Naive B cell (primary cell): ENCODE data around the gene PFAS. TPM values are rescaled to one million over a fixed set of nuclear protein-coding genes. Genes with fewer than 3 reads are reported as not detected.
A peak's percentile ranks its signal among the peaks of the same experiment; 100 is the strongest.
"Not testable (repeated sequence)": the region's sequence is repeated elsewhere in the genome, so short reads cannot be mapped to it uniquely, and the experiment has no call there.

Source experiments
- ATAC-seq, 2 donors: fragments of 150-1000 bp; cut with Tn5 transposase; 2 replicates each; pipeline ENCODE4 v1.10.0; 2021; ENCODE audit warnings: low read depth in 2 of 2, mild to moderate bottlenecking in 2 of 2, moderate library complexity in 2 of 2
- DNase-seq: peaks from one replicate; pipeline ENCODE4 v3.0.0; 2022
- H3K27ac Mint-ChIP-seq, 6 donors: one replicate each; pipeline ENCODE4 v1.8.0; 2020 to 2022; ENCODE audit warnings: mild to moderate bottlenecking in 6 of 6, mixed read lengths in 6 of 6, moderate library complexity in 5 of 6, inconsistent platforms in 2 of 6
- H3K27me3 Mint-ChIP-seq, 3 donors: one replicate each; pipeline ENCODE4 v1.8.0; 2021 to 2022; ENCODE audit warnings: mixed read lengths in 3 of 3, mild to moderate bottlenecking in 1 of 3
- H3K36me3 Mint-ChIP-seq, 2 donors: one replicate each; pipeline ENCODE4 v1.8.0; 2020 to 2022; ENCODE audit warnings: mixed read lengths in 2 of 2, inconsistent platforms in 1 of 2, mild to moderate bottlenecking in 1 of 2
- H3K4me1 Mint-ChIP-seq, 3 donors: one replicate each; pipeline ENCODE4 v1.8.0; 2020 to 2022; ENCODE audit warnings: mixed read lengths in 3 of 3, inconsistent platforms in 1 of 3, mild to moderate bottlenecking in 1 of 3, moderate library complexity in 1 of 3
- H3K4me3 Mint-ChIP-seq, 8 donors: one replicate each; pipeline ENCODE4 v1.8.0; 2020 to 2022; ENCODE audit warnings: mild to moderate bottlenecking in 8 of 8, mixed read lengths in 8 of 8, moderate library complexity in 8 of 8, inconsistent platforms in 2 of 8
- H3K9me3 Mint-ChIP-seq, 7 donors: one replicate each; pipeline ENCODE4 v1.8.0; 2020 to 2022; ENCODE audit warnings: mixed read lengths in 7 of 7, mild to moderate bottlenecking in 5 of 7, inconsistent platforms in 2 of 7, moderate library complexity in 1 of 7
- polyA plus RNA-seq, 6 donors: library from polyadenylated mRNA; unstranded; fragments of 300-500 nt; fragmentation: Illumina TruSeq; gene quantifications; one replicate each; pipeline ENCODE4 v1.2.3, GENCODE V29; 2021; ENCODE audit warnings: low read depth in 6 of 6

The PFAS gene
- polyA plus RNA-seq, 6 donors from 2014 or later: 11.6 to 29.8 (median 17.9) TPM

- no peak for ATAC-seq
These were observed 13.4 kb upstream of the PFAS start for GRCh38 chr17:8235676-8236075.

GRCh38 chr17:8237175-8237574, 11.9 kb upstream of the PFAS start:
- Mint-ChIP-seq H3K36me3 (peaks cover 19 to 48% of the 10 kb centered on the region in 2 donors), H3K4me1 (peaks cover 17 to 34% (median 21%) of the 10 kb centered on the region in 3 donors)
- no peak for ATAC-seq

More at GRCh38 chr17:8235676-8236075, 13.4 kb upstream of the PFAS start:
- Mint-ChIP-seq H3K27ac (peak overlapping the region in 1 of 6 donors; percentile 60), H3K9me3 (no peaks in the 10 kb centered on the region), H3K4me3 (no peak overlapping the region), H3K4me1 (peaks cover 17 to 37% (median 21%) of the 10 kb centered on the region in 3 donors), H3K36me3 (peaks cover 24 to 63% of the 10 kb centered on the region in 2 donors), H3K27me3 (no peaks in the 10 kb centered on the region)
- no peak for DNase-seq

GRCh38 chr17:8237886-8238285, 11.2 kb upstream of the PFAS start:
- no peaks in the 10 kb centered on the region for H3K27me3 Mint-ChIP-seq
- peaks cover 18 to 39% (median 25%) of the 10 kb centered on the region in 3 donors for H3K4me1 Mint-ChIP-seq
- peak overlapping the region in 3 of 6 donors; percentile 76 to 89 (median 77) for H3K27ac Mint-ChIP-seq
- DNase-seq (no peak), ATAC-seq (no peak)
- no peak overlapping the region for H3K4me3 Mint-ChIP-seq
- H3K36me3 Mint-ChIP-seq: peaks cover 16 to 49% of the 10 kb centered on the region in 2 donors
- no peaks in the 10 kb centered on the region for H3K9me3 Mint-ChIP-seq

More at GRCh38 chr17:8237175-8237574, 11.9 kb upstream of the PFAS start:
- no peak for DNase-seq
- H3K9me3 Mint-ChIP-seq: no peaks in the 10 kb centered on the region
- no peak overlapping the region for H3K4me3 Mint-ChIP-seq
- H3K27ac Mint-ChIP-seq: peak overlapping the region in 2 of 6 donors; percentile 10 to 39
- H3K27me3 Mint-ChIP-seq: no peaks in the 10 kb centered on the region

- H3K27ac Mint-ChIP-seq: peak overlapping the region in 4 of 6 donors; percentile 76 to 99 (median 91)
- ATAC-seq (no peak), DNase-seq (no peak)
- no peaks in the 10 kb centered on the region for H3K27me3 Mint-ChIP-seq
- H3K4me3 Mint-ChIP-seq: peak overlapping the region in 5 of 8 donors; percentile 30 to 67 (median 56)
- peaks cover 37 to 56% (median 52%) of the 10 kb centered on the region in 3 donors for H3K4me1 Mint-ChIP-seq
- peaks cover 9 to 20% of the 10 kb centered on the region in 2 donors for H3K36me3 Mint-ChIP-seq
- H3K9me3 Mint-ChIP-seq: peaks cover 0 to 1% (median 0%) of the 10 kb centered on the region in 7 donors
These were observed 5.3 kb upstream of the PFAS start for GRCh38 chr17:8243827-8244226.

- Mint-ChIP-seq H3K27ac (peak overlapping the region in 5 of 6 donors; percentile 59 to 100 (median 83)), H3K36me3 (peaks cover 9 to 20% of the 10 kb centered on the region in 2 donors), H3K4me1 (peaks cover 43 to 62% (median 61%) of the 10 kb centered on the region in 3 donors), H3K9me3 (peaks cover 0 to 1% (median 0%) of the 10 kb centered on the region in 7 donors), H3K27me3 (no peaks in the 10 kb centered on the region), H3K4me3 (peak overlapping the region in 3 of 8 donors; percentile 98 to 100 (median 99))
- DNase-seq (no peak), ATAC-seq (no peak)
These were observed 4.3 kb upstream of the PFAS start for GRCh38 chr17:8244768-8245167.

- Mint-ChIP-seq H3K27ac (peak overlapping the region; percentile 99 to 100 (median 100)), H3K4me1 (peaks cover 40 to 52% (median 45%) of the 10 kb centered on the region in 3 donors), H3K27me3 (no peaks in the 10 kb centered on the region), H3K4me3 (peak overlapping the region; percentile 98 to 100 (median 100)), H3K9me3 (peaks cover 0 to 1% (median 0%) of the 10 kb centered on the region in 7 donors), H3K36me3 (peaks cover 7 to 8% of the 10 kb centered on the region in 2 donors)
- ATAC-seq: no peak
- no peak for DNase-seq
These were observed 772 bp downstream of the PFAS start for GRCh38 chr17:8249621-8250500.

- H3K27ac Mint-ChIP-seq, DNase-seq, H3K36me3 Mint-ChIP-seq: not testable (repeated sequence)
These were observed 2.3 kb downstream of the PFAS start for GRCh38 chr17:8251411-8251810.

GRCh38 chr17:8253801-8254200, 4.7 kb downstream of the PFAS start:
- no peak overlapping the region for H3K4me3 Mint-ChIP-seq
- no peaks in the 10 kb centered on the region for H3K27me3 Mint-ChIP-seq
- H3K4me1 Mint-ChIP-seq: peaks cover 16 to 19% (median 18%) of the 10 kb centered on the region in 3 donors
- peaks cover 0 to 10% of the 10 kb centered on the region in 2 donors for H3K36me3 Mint-ChIP-seq
- DNase-seq (no peak), ATAC-seq (no peak)
- no peaks in the 10 kb centered on the region for H3K9me3 Mint-ChIP-seq
- H3K27ac Mint-ChIP-seq: peak overlapping the region in 1 of 6 donors; percentile 11

More at GRCh38 chr17:8251411-8251810, 2.3 kb downstream of the PFAS start:
- H3K4me1 Mint-ChIP-seq: peaks cover 30 to 37% (median 31%) of the 10 kb centered on the region in 3 donors
- not testable (repeated sequence) for H3K4me3 Mint-ChIP-seq, ATAC-seq, H3K9me3 Mint-ChIP-seq, H3K27me3 Mint-ChIP-seq

- Mint-ChIP-seq H3K9me3 (no peaks in the 10 kb centered on the region), H3K4me3 (no peak overlapping the region), H3K4me1 (peaks cover 8 to 9% (median 8%) of the 10 kb centered on the region in 3 donors), H3K36me3 (peaks cover 0 to 10% of the 10 kb centered on the region in 2 donors), H3K27ac (no peak overlapping the region), H3K27me3 (no peaks in the 10 kb centered on the region)
- DNase-seq (no peak), ATAC-seq (no peak)
These were observed 5.8 kb downstream of the PFAS start for GRCh38 chr17:8254881-8255280.

GRCh38 chr17:8255499-8255898, 6.4 kb downstream of the PFAS start:
- H3K9me3 Mint-ChIP-seq: no peaks in the 10 kb centered on the region
- H3K27ac Mint-ChIP-seq: no peak overlapping the region

GRCh38 chr17:8256291-8256690, 7.2 kb downstream of the PFAS start:
- DNase-seq: no peak
- Mint-ChIP-seq H3K27ac (peak overlapping the region in 1 of 6 donors; percentile 49), H3K4me1 (no peaks in the 10 kb centered on the region), H3K36me3 (peaks cover 5 to 15% of the 10 kb centered on the region in 2 donors), H3K9me3 (no peaks in the 10 kb centered on the region), H3K4me3 (no peak overlapping the region), H3K27me3 (no peaks in the 10 kb centered on the region)
- no peak for ATAC-seq

More at GRCh38 chr17:8255499-8255898, 6.4 kb downstream of the PFAS start:
- Mint-ChIP-seq H3K36me3 (peaks cover 0 to 10% of the 10 kb centered on the region in 2 donors), H3K4me1 (peaks cover 2% of the 10 kb centered on the region in 3 donors), H3K4me3 (peak overlapping the region in 1 of 8 donors; percentile 24), H3K27me3 (no peaks in the 10 kb centered on the region)
- ATAC-seq (no peak), DNase-seq (no peak)

- no peaks in the 10 kb centered on the region for H3K9me3 Mint-ChIP-seq
- ATAC-seq: no peak
- no peak overlapping the region for H3K27ac Mint-ChIP-seq
- no peak for DNase-seq
- no peak overlapping the region for H3K4me3 Mint-ChIP-seq
- no peaks in the 10 kb centered on the region for H3K4me1 Mint-ChIP-seq
- no peaks in the 10 kb centered on the region for H3K27me3 Mint-ChIP-seq
- H3K36me3 Mint-ChIP-seq: peaks cover 5 to 15% of the 10 kb centered on the region in 2 donors
These were observed 7.6 kb downstream of the PFAS start for GRCh38 chr17:8256691-8257090.

- Mint-ChIP-seq H3K27ac (no peak overlapping the region), H3K27me3 (no peaks in the 10 kb centered on the region), H3K36me3 (peaks cover 9 to 17% of the 10 kb centered on the region in 2 donors), H3K4me3 (no peak overlapping the region), H3K9me3 (no peaks in the 10 kb centered on the region), H3K4me1 (no peaks in the 10 kb centered on the region)
- ATAC-seq: no peak
- no peak for DNase-seq
These were observed 8.7 kb downstream of the PFAS start for GRCh38 chr17:8257801-8258200.
